ENCODE data around the gene KRTAP12-4.
"Not testable (repeated sequence)": the region's sequence is repeated elsewhere in the genome, so short reads cannot be mapped to it uniquely, and the experiment has no call there.

Gene KRTAP12-4

GRCh38 chr21:44653656-44654575, 543 bp downstream of the KRTAP12-4 start:
- no peak for DNase-seq

- DNase-seq = no peak
Observed at GRCh38 chr21:44653123-44653522, 1.3 kb downstream of the KRTAP12-4 start.

- no peak for DNase-seq
Observed at GRCh38 chr21:44650973-44651675, 3.3 kb downstream of the KRTAP12-4 start.

- no peak for DNase-seq
Observed at GRCh38 chr21:44650265-44650972, 4.0 kb downstream of the KRTAP12-4 start.

- no peak for DNase-seq
Observed at GRCh38 chr21:44649521-44650100, 4.8 kb downstream of the KRTAP12-4 start.

- no peak for DNase-seq
Observed at GRCh38 chr21:44648557-44649311, 5.7 kb downstream of the KRTAP12-4 start.

- DNase-seq = no peak
Observed at GRCh38 chr21:44647222-44647552, 7.3 kb downstream of the KRTAP12-4 start.

GRCh38 chr21:44646366-44647221, 7.9 kb downstream of the KRTAP12-4 start, which contains the start of gene KRTAP10-11:
KRTAP10-11 (plus strand) TSS chr21:44646414; CDS start chr21:44646459, 45 bp downstream.
- DNase-seq = not testable (repeated sequence)

- no peak for DNase-seq
Observed at GRCh38 chr21:44644878-44645277, 9.6 kb downstream of the KRTAP12-4 start.

- no peak for DNase-seq
Observed at GRCh38 chr21:44643741-44644310, 10.6 kb downstream of the KRTAP12-4 start.

GRCh38 chr21:44640761-44641160, 13.7 kb downstream of the KRTAP12-4 start:
- no peak for DNase-seq

GRCh38 chr21:44639331-44639655, 15.2 kb downstream of the KRTAP12-4 start:
- no peak for DNase-seq

- DNase-seq = not testable (repeated sequence)
Observed at GRCh38 chr21:44638506-44639330, 15.7 kb downstream of the KRTAP12-4 start.

GRCh38 chr21:44637851-44638348, 16.6 kb downstream of the KRTAP12-4 start:
- DNase-seq = not testable (repeated sequence)

- no peak for DNase-seq
Observed at GRCh38 chr21:44637018-44637850, 17.2 kb downstream of the KRTAP12-4 start, which contains the start of gene KRTAP10-10. KRTAP10-10 (plus strand) TSS chr21:44637356; CDS start chr21:44637418, 62 bp downstream.

GRCh38 chr21:44636209-44637017, 18.0 kb downstream of the KRTAP12-4 start:
- DNase-seq = no peak

GRCh38 chr21:44632067-44632466, 22.4 kb downstream of the KRTAP12-4 start:
- DNase-seq = no peak

GRCh38 chr21:44630440-44630839, 24.0 kb downstream of the KRTAP12-4 start:
- DNase-seq = no peak

All from NCI-H526 treated with DMSO at 0.1 percent for 48 hours (cell line).